Calu3 (cell line): Measurements from ENCODE around the gene SLBP. TPM values are rescaled to one million over a fixed set of nuclear protein-coding genes. Genes with fewer than 3 reads are reported as not detected.

Experiments
- BruUV-seq: library from RNA; stranded (reverse); fragments of 400-500 nt; replicated peaks from 2 replicates; lab custom pipeline; 2021; lab: Mats Ljungman, UMichigan
- CTCF ChIA-PET: fragments of 300-600 bp; sonication (Branson Sonifier 250); formaldehyde crosslinking; loops from one replicate; lab custom pipeline; 2022; ENCODE audit warnings: antibody characterized with exemption; lab: Charles Lee
- DNase-seq: peaks from one replicate; pipeline ENCODE4 v3.0.0; 2022
- H3K27ac Mint-ChIP-seq: one replicate; pipeline ENCODE4 v1.8.0; 2022; ENCODE audit warnings: mixed read lengths; ENCODE audit not compliant: unreplicated experiment
- H3K27me3 Mint-ChIP-seq: one replicate; pipeline ENCODE4 v1.8.0; 2022; ENCODE audit warnings: mixed read lengths; ENCODE audit not compliant: unreplicated experiment
- H3K36me3 Mint-ChIP-seq: one replicate; pipeline ENCODE4 v1.8.0; 2022; ENCODE audit warnings: mild to moderate bottlenecking, moderate library complexity, mixed read lengths; ENCODE audit not compliant: insufficient read depth, unreplicated experiment
- H3K4me1 Mint-ChIP-seq: one replicate; pipeline ENCODE4 v1.8.0; 2022; ENCODE audit warnings: mild to moderate bottlenecking, low read depth, mixed read lengths; ENCODE audit not compliant: unreplicated experiment
- H3K4me3 Mint-ChIP-seq: one replicate; pipeline ENCODE4 v1.8.0; 2022; ENCODE audit warnings: mild to moderate bottlenecking, low read depth, moderate library complexity, mixed read lengths; ENCODE audit not compliant: unreplicated experiment
- H3K9me3 Mint-ChIP-seq: one replicate; pipeline ENCODE4 v1.8.0; 2022; ENCODE audit warnings: low read depth, mixed read lengths; ENCODE audit not compliant: unreplicated experiment
- intact Hi-C: fragments of 100-400 bp; cut with micrococcal nuclease; formaldehyde crosslinking; loops from one replicate; pipeline ENCODE4 v1.10.0; 2022; ENCODE audit not compliant: unreplicated experiment
- total RNA-seq: library from RNA; stranded (reverse); gene quantifications from 2 replicates; pipeline ENCODE4 v1.2.3, GENCODE V29; 2022
- TF ChIP-seq, protein P1 (sequence below): fragments of 200-600 bp; IDR thresholded peaks from one replicate; pipeline ENCODE4 v1.8.0; 2022; ENCODE audit warnings: antibody characterized with exemption; ENCODE audit not compliant: unreplicated experiment

SLBP gene
- total RNA-seq, 1 experiment from 2014 or later: 46.1 TPM

DNA sequence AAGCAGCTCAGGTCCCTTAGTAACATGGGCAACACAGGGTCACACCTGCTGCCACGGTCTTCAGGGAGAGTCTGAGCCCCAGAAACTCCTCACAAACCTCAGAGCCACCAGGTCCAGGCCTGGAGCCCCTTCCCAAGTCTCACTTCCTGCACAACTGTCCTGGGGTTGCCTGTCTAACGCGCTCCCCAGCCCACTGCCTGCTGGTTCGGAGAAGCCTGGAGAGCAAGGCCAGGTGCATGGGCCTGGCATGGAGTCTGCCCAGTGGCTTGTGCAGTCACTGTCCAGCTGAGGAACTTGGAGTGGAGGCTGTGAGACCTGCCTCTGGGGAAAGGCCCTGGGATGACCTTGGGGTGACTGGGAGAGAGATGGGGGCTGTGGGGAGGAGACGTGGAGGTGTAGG lies 56.0 kb downstream of the SLBP start:
- DNase-seq: no peak
- Mint-ChIP-seq H3K4me1 (no peaks in the 10 kb centered on the region), H3K9me3 (no peaks in the 10 kb centered on the region), H3K27ac (no peak overlapping the region), H3K4me3 (no peak overlapping the region), H3K27me3 (no peaks in the 10 kb centered on the region), H3K36me3 (no peaks in the 10 kb centered on the region)
- TF ChIP-seq, protein P1, sequence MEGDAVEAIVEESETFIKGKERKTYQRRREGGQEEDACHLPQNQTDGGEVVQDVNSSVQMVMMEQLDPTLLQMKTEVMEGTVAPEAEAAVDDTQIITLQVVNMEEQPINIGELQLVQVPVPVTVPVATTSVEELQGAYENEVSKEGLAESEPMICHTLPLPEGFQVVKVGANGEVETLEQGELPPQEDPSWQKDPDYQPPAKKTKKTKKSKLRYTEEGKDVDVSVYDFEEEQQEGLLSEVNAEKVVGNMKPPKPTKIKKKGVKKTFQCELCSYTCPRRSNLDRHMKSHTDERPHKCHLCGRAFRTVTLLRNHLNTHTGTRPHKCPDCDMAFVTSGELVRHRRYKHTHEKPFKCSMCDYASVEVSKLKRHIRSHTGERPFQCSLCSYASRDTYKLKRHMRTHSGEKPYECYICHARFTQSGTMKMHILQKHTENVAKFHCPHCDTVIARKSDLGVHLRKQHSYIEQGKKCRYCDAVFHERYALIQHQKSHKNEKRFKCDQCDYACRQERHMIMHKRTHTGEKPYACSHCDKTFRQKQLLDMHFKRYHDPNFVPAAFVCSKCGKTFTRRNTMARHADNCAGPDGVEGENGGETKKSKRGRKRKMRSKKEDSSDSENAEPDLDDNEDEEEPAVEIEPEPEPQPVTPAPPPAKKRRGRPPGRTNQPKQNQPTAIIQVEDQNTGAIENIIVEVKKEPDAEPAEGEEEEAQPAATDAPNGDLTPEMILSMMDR: no peak
- CTCF ChIA-PET: no interaction called here
- intact Hi-C loops: no loop called here
- no TSS peak for BruUV-seq

DNA sequence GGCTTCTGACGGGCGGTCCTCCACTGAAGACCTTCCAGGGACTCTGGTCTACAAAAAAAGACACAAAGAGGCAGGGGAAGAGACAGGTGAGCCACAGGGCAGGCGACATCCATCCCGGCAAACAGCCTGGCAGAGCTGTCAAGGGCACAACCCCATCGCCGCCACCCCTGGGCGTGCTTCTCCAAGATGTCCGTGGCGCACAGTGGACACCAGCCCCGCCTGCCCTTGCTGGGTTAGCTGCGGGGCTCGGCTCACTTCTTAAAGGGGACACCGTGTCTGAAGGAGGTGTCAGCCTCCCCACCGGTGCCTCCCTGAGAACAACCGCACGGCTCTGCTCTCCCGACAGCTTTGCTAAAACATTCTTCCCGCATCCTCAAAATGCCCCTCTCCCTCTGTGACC lies 56.4 kb downstream of the SLBP start:
- Mint-ChIP-seq H3K4me1 (no peaks in the 10 kb centered on the region), H3K27ac (no peak overlapping the region), H3K36me3 (no peaks in the 10 kb centered on the region), H3K4me3 (no peak overlapping the region), H3K9me3 (no peaks in the 10 kb centered on the region), H3K27me3 (no peaks in the 10 kb centered on the region)
- intact Hi-C loops: no loop called here
- BruUV-seq: no TSS peak
- CTCF ChIA-PET: no interaction called here
- no peak for DNase-seq
- TF ChIP-seq, protein P1: no peak

DNA sequence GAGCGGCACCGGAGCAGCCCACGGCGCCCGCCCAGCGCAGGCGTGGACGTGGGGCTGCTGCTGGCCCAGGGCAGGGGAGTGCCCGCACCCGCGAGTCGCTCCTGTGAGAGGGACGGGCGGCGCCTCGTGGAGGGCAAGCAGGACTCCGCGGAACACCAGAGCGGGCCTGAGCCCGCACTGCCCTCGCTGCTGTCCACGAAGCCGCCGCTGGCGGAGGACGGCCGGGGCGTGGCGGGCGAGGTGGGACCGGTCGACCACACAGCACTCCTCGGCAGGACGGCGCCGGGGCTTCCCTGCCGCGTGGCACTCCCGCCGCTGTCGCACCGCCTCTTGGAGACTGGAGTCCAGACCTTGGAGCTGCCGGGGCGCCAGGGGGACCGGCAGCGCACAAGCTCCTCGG lies 57.0 kb downstream of the SLBP start:
- TF ChIP-seq, protein P1: no peak

DNA sequence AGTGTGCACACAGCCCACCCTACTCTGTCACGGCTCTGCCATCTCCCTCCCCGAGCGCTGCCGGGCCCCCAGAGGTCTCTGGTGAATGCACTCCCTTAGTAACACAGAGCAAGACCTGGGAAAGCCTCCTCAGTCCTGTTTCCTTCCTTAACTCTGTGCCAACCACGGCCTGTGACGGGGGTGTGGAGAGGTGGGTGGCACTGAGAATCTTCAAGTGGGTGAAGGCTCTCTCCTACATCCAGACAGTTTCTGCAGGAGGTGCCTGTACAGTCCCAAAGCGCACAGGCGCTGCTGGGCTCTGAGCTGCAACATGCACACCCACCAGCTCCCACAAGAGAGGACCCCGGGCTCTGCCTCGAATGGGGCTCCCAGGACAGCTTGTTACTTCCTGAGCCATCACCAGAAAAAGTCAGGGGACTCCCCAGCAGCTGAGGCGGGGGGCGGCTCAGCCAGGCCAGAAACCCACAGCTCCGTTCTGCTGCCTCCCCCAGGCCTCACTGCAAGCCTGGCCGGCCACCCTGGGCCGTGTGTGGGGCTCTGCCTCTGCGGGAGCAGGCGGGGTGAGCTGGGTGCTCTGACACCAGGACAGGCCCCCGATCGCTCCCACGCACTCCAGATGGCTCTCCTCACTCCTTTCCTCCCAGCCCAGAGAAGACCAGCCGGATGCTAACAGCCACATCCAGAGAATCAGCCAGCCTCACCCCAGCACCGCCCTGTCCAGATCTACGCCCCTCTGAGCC lies 57.7 kb downstream of the SLBP start:
- no TSS peak for BruUV-seq
- Mint-ChIP-seq H3K27ac (no peak overlapping the region), H3K36me3 (no peaks in the 10 kb centered on the region), H3K4me3 (no peak overlapping the region), H3K4me1 (no peaks in the 10 kb centered on the region), H3K9me3 (no peaks in the 10 kb centered on the region), H3K27me3 (no peaks in the 10 kb centered on the region)
- TF ChIP-seq, protein P1: no peak
- DNase-seq: no peak
- CTCF ChIA-PET: no interaction called here
- intact Hi-C loops: no loop called here

More for the DNA sequence above, 57.0 kb downstream of the SLBP start:
- no peaks in the 10 kb centered on the region for H3K9me3 Mint-ChIP-seq
- DNase-seq: no peak
- CTCF ChIA-PET: no interaction called here
- intact Hi-C loops: no loop called here
- BruUV-seq: no TSS peak
- no peak overlapping the region for H3K27ac Mint-ChIP-seq
- H3K36me3 Mint-ChIP-seq: no peaks in the 10 kb centered on the region
- H3K27me3 Mint-ChIP-seq: no peaks in the 10 kb centered on the region
- H3K4me3 Mint-ChIP-seq: no peak overlapping the region
- no peaks in the 10 kb centered on the region for H3K4me1 Mint-ChIP-seq
